Ishikawa (cell line): ENCODE results near the gene S100A10.

ENCODE experiments used
- CEBPB ChIP-seq: IDR thresholded peaks from 2 replicates; pipeline ENCODE4 v1.6.1; 2012
- CREB1 ChIP-seq: IDR thresholded peaks from 2 replicates; pipeline ENCODE4 v1.6.1; 2012; ENCODE audit warnings: low read depth
- EGR1 ChIP-seq: IDR thresholded peaks from 2 replicates; pipeline ENCODE4 v1.6.1; 2012
- EP300 ChIP-seq: IDR thresholded peaks from 2 replicates; pipeline ENCODE4 v1.6.1; 2012; ENCODE audit warnings: borderline replicate concordance
- FOXM1 ChIP-seq: IDR thresholded peaks from 2 replicates; pipeline ENCODE4 v1.6.1; 2012; ENCODE audit warnings: low read depth, borderline replicate concordance
- MAX ChIP-seq: IDR thresholded peaks from 2 replicates; pipeline ENCODE4 v1.6.1; 2012
- NFIC ChIP-seq: IDR thresholded peaks from 2 replicates; pipeline ENCODE4 v1.6.1; 2012
- RAD21 ChIP-seq: IDR thresholded peaks from 2 replicates; pipeline ENCODE4 v1.6.1; 2012; ENCODE audit warnings: low read depth
- REST ChIP-seq: IDR thresholded peaks from 2 replicates; pipeline ENCODE4 v1.6.1; 2012; ENCODE audit warnings: low read depth, mild to moderate bottlenecking
- TAF1 ChIP-seq: IDR thresholded peaks from 2 replicates; pipeline ENCODE4 v1.6.1; 2012; ENCODE audit warnings: low read depth, mild to moderate bottlenecking
- TCF12 ChIP-seq: IDR thresholded peaks from 2 replicates; pipeline ENCODE4 v1.6.1; 2012; ENCODE audit warnings: low read depth
- TEAD4 ChIP-seq: IDR thresholded peaks from 2 replicates; pipeline ENCODE4 v1.6.1; 2012
- USF1 ChIP-seq: IDR thresholded peaks from 2 replicates; pipeline ENCODE4 v1.6.1; 2012
- YY1 ChIP-seq: IDR thresholded peaks from 2 replicates; pipeline ENCODE4 v1.6.1; 2012; ENCODE audit warnings: low read depth
- ZBTB7A ChIP-seq: IDR thresholded peaks from 2 replicates; pipeline ENCODE4 v1.6.1; 2012; ENCODE audit warnings: low read depth

S100A10 gene

GRCh38 chr1:152023221-152023620 is 29.6 kb upstream of the S100A10 start:
- TF ChIP-seq EGR1: no peak
- TF ChIP-seq MAX: no peak
- no peak for TF ChIP-seq REST
- no peak for TF ChIP-seq FOXM1
- TF ChIP-seq TCF12: no peak
- TF ChIP-seq CREB1: no peak
- TF ChIP-seq ZBTB7A: no peak
- no peak for TF ChIP-seq NFIC
- TF ChIP-seq YY1: no peak
- no peak for TF ChIP-seq USF1
- TF ChIP-seq EP300: no peak
- TF ChIP-seq TEAD4: no peak
- no peak for TF ChIP-seq RAD21
- TF ChIP-seq CEBPB: no peak

DNA sequence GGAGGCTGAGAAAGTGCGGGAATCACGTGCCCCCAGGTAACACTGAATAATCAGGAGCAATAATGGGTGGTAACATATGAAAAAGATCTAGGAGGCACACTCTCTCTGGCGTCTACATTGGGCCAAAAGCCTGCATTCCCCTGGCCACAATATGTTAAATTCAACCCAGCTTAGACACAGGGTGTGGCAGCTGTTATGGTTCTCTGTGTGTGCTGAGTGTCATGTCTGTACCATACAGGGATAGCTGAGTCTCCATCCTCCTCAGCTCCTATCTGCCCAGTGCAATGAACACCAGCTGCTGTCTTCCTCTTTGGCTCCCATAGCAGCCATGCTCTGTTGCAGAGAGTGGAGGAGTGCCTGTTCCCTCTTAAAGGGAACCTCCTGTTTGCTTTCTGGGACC is 28.8 kb upstream of the S100A10 start:
- no peak for TF ChIP-seq CREB1
- no peak for TF ChIP-seq CEBPB
- no peak for TF ChIP-seq FOXM1
- TF ChIP-seq USF1: no peak
- no peak for TF ChIP-seq YY1
- TF ChIP-seq NFIC: no peak

- TF ChIP-seq REST (no peak), USF1 (no peak), TCF12 (no peak), ZBTB7A (no peak), NFIC (no peak), MAX (no peak), TAF1 (no peak), FOXM1 (no peak), EGR1 (no peak), CEBPB (no peak), YY1 (no peak), RAD21 (no peak), TEAD4 (no peak), EP300 (no peak), CREB1 (no peak)
Observed at GRCh38 chr1:152021569-152021968, 27.9 kb upstream of the S100A10 start.

- TF ChIP-seq CREB1 (no peak), TCF12 (no peak), ZBTB7A (no peak), NFIC (no peak), USF1 (no peak), MAX (no peak), TEAD4 (no peak), EGR1 (no peak), TAF1 (no peak), REST (no peak), YY1 (no peak), EP300 (no peak), CEBPB (no peak), RAD21 (no peak), FOXM1 (no peak)
Observed at GRCh38 chr1:152020849-152021248, 27.2 kb upstream of the S100A10 start.
